ENCODE results near the gene CYFIP1.

CYFIP1 gene

DNA sequence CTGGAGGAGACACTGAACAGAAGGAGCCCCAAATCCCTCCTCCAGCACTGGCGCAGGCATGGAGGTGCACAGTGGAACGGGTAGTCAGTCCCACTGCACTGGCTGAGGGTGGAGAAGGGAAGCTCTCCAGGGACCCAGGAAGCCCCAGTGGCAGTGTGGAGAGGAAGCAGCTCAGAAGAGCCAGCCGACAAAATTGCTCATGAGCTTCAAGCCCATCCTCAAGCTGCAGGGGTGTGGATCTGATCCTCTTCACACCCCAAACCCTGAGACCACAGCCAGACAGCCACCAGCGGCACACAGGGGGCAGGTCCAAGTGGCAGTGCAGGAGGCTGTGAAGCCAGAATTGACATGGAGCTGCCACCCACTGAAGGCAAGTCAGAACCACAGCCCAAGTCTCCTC, 32.1 kb downstream of the CYFIP1 start:
- DNase-seq = no peak

- DNase-seq = no peak
These were observed 32.8 kb downstream of the CYFIP1 start for GRCh38 chr15:22947101-22948000.

DNA sequence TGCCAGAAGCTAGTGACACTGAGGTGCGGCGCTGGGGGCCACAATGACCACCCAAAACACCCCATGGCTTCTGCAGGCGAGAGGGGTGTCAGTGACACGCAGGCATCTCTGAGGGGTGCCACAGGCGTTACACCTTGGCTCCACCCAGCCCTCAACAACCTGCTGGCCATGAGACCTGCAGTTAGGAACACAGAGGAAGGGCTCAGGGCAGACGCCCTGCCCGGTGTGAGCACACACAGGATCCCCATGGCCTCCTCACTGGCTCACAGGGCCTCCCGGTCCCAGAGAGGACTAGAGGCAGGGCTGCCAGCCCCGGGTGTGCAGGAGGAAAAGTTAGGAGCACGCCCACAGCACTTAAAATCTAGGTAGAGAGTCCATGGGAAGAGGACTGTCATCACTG, 35.1 kb downstream of the CYFIP1 start:
- no peak for DNase-seq

DNA sequence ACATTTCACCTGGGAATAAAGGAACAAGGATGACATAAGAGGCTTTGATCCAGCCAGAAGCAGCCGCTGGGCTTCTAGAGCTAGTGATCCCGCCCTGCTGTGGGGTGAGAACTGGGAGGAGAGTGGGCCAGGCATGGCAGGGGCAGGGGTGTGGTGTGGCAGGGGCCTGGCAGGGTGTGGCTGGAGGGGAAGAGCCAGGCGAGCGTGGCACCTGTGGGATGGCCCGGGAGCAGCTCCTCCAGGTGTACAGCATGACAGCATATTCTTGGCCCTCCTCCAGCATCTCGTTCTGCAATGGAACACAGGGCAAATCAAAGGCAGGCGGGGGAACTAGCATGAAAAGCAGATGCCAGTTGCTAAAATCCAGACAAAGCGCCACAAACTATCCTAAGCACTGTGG, 35.5 kb downstream of the CYFIP1 start:
- no peak for DNase-seq

- no peak for DNase-seq
These were observed 37.3 kb downstream of the CYFIP1 start for GRCh38 chr15:22942877-22943276.

- no peak for DNase-seq
These were observed 37.8 kb downstream of the CYFIP1 start for GRCh38 chr15:22942306-22942855.

DNA sequence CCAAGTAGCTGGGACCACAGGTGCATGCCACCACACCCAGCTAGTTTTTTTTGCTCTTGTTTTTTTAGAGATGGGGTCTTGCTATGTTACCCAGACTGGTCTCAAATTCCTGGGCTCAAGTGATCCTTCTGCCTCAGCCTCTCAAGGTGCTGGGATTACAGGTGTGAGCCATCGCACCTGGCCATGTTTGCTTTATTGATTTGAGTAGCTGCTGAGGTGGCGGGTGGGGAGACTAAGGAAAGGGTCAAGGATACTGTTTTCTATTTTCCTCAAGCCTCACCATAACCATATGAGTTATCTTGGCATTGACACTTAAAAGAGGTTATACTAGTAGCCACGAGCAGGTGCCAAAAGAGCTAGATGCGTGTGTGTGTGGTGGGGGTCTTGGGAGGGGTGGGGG, 39.0 kb downstream of the CYFIP1 start:
- no peak for DNase-seq

- DNase-seq = no peak
These were observed 40.5 kb downstream of the CYFIP1 start for GRCh38 chr15:22939652-22940061.

DNA sequence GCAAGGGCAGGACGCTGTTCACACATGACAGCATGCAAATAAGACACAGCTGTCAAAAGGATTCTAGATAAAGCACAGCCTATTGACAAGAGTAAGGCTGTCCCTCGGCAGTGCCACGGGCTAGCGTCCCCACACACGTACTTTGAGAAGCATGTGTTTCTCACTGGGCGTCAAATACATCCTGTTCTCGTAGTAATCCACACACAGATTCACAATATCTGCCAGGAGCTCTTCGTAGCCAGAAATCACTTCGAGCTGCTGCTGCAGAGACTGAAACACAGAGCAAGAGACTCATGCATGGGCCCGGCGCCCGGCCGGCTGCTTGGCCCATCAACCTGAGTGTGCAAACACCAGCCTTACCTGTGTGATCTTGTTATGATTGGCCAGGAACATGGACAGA, 41.1 kb downstream of the CYFIP1 start:
- DNase-seq = no peak

DNA sequence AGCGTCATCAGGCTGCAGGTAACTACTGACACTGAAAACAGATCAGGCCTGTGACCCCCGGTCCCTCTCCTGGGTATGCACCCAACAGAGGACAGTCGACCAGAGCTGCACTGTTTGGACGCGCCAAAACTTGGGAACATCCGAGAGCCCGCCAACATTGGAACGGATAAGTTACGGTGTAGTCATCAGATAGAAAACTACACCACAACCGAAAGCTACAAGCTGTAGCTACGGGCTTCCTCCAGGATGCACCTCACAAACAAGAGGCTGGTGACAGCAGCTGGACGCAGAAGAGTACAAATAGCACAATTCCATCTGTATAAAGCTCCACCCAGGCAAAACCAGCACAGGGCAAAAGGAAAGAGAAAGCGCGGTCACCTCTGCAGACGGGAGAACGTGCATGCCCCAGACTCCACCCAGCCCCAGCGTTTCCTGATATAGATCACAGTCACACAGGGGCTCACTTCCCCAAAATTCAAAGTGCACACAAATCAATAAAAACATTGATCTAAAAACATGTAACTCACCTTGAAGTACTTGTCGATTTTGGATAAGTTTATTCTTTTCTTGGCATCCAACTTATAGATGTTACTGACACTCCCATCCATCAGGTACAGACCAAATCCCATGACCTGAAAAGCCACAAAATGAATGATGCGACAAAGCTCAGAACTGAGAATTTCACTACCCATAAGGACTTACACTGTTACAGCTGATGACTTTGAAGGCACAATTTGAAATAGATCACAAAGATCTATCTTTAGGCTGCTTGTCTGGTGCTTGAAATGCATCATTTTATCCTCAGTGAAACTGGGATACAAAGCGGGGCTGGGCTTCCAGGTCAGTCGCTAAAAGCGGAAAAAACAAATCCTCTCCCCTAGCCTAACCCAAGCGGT, 43.3 kb downstream of the CYFIP1 start:
- no peak for DNase-seq

- no peak for DNase-seq
These were observed 46.5 kb downstream of the CYFIP1 start for GRCh38 chr15:22933641-22934061.

- DNase-seq = no peak
These were observed 48.2 kb downstream of the CYFIP1 start for GRCh38 chr15:22931784-22932536.

DNA sequence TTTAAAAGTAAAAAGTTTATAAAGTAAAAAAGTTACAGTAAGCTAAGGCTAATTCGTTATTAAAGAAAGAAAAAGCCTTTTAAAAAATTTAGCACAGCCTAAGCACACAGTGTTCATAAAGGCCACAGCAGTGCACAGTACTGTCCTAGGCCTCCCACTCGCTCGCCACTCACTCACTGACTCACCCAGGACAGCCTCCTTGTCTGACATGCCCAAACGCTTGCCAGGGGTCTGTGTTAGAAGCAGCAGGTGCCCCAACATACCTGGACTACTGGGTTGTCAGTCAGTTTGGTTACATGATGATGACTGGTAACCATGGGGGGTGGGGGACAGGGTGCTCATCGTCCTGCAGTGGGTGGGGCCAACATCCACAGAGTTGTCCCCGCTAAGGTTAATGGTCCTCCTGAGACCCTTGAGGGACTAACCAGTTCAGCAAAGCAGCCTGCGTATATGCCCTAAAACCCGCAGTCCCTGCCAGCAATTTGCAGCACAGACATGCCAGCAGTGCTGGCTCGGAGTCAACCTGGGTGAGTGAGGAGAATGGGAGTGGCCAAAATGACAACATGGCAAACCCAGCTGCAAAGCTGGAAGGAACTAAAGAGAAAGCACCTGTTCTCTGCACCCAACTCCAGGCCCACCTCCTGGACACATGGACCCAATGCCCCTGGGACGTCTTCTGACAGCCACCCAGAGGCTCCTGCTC, 49.2 kb downstream of the CYFIP1 start:
- no peak for DNase-seq

DNA sequence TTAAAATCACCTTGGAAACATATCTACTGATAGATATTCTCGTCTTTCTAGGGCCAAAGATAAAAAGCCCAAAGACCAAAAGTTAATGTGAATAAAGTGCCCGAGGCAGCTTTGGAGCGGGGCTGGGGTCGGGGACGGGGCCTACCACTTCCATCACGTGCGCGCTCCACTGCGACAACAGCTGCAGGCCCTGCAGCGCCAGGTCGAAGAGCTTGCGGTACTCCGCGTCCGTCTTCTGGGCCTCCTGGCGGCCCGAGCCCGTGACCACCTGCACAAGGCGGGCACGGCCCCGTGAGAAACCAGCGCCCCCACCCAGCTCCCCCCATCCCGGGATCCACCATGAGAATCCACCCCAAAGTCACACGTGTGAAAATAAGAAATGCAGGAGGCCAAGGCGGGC, 52.4 kb downstream of the CYFIP1 start:
- no peak for DNase-seq

DNA sequence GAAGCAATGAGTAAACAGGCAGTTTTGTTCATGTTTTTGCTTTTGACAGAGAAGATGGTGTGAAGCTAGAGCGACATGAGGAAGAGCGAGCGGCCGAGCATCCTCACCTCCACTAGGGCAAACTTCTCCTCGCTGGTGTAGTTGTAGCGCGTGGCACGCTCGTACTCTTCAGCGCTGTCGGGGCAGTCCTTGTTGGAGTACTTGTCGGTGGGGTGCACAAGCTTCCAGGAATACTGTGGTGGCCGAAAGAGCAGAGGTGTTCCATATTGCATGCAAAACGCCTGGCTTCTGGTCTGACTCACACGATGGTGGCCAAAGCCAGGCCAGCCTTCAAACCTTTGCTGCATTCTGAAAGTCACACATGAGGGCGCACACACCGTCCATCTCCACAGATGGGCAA, 54.3 kb downstream of the CYFIP1 start:
- no peak for DNase-seq

GRCh38 chr15:22922003-22922402, 58.2 kb downstream of the CYFIP1 start:
- no peak for DNase-seq

DNA sequence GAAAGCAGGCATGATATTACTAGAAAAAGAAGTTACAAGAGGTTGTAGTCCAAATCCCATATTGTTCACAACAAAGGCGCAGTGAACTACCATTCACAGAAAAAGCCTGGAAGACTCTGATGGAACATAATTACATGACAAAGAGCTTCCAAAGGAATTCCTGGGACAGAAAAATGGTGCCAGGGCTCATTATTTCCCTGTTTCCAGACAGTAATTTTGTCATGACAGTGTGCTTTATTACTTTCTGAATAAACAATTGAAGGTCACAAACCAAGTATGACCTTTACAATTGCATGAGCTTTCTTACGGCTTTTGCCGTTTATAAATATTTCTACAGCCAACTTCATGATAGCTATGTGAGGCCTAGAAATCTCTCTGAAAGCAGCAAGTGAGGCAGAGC, 61.0 kb downstream of the CYFIP1 start:
- no peak for DNase-seq

GRCh38 chr15:22918596-22919140, 61.5 kb downstream of the CYFIP1 start:
- DNase-seq = no peak

DNA sequence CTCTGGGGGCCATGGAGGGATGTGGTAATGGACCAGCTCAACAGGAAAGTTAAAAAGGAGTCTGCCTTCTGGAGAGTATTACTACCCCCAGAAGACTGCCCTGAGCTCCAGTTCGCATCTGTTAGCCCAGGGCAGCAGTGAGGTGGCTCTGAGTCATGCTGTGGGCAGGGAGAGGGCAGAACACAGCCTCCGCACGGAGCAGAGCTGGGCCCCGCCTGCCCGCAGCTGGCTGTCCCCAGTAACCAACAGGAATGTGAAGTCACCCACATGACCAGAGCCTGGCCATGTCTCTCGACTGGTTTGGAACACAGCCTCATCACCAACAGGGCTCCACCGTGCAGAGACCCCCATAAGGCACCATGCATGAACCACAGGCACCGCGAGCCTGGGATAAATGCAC, 62.1 kb downstream of the CYFIP1 start:
- DNase-seq = no peak

GRCh38 chr15:22917556-22917955, 62.6 kb downstream of the CYFIP1 start:
- no peak for DNase-seq

DNA sequence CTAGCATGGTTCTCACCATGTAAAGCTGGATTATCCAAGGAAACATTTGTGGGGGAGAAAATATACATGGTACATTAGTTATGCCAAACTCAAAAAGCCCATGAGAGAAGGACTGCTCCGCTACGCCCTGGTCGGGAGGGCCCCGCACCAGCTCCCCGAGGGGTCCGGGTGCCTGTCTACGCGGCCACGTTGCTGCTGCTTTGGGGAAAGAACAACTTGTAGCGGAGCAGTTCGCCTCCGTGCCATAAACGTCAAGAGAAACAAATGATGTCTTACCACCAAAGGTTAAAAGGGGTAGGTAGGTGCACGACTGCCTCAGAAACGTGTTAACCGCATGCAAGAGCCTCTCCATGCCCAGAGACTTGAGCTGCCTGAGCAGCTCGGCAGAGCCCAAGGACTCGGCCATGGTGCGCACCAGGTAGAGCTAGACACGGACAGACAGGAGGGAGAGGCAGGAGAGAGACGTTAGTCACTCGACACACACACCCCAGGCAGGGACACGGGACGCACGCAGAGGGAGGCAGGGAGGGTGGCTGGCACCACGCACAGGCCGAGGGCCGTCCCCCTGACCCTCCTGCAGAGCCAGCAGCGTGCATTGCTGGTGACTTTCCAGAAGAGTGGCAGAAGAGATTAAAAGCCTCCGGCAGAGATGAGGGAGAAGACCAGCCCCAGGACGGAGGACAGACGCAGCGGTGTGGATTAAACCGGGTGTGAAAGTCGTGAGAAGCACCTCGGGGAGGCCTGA, 63.4 kb downstream of the CYFIP1 start:
- DNase-seq = no peak

All from stimulated activated naive CD4-positive, alpha-beta T cell treated with Interleukin-2 at 50 U/mL for 16 hours (primary cell).